ENCODE results near the gene GNAQ. TPM values are rescaled to one million over a fixed set of nuclear protein-coding genes. Genes with fewer than 3 reads are reported as not detected.
"Not testable (repeated sequence)": the region's sequence is repeated elsewhere in the genome, so short reads cannot be mapped to it uniquely, and the experiment has no call there.

GNAQ gene
- polyA plus RNA-seq, 5 donors = 45.4 to 67.1 (median 63.8) TPM

DNA sequence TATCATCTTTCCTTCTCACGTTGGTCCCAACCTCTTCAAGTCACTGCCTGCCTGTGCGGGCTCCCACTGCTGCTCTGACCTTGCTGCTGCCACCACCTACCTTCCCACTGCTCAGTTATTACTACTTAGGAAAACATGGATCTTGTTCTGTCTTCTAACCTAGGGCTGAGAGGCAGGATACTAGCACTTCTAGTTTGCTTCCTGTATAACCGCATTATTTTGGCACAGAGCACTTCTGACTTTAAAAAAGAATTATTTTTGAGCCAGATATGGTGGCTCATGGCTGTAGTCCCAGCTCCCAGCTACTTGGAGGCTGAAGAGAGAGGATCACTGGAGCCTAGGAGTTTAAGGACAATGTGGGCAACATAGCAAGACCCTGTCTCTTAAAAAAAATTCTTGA lies 248.1 kb downstream of the GNAQ start:
- DNase-seq = no peak

DNA sequence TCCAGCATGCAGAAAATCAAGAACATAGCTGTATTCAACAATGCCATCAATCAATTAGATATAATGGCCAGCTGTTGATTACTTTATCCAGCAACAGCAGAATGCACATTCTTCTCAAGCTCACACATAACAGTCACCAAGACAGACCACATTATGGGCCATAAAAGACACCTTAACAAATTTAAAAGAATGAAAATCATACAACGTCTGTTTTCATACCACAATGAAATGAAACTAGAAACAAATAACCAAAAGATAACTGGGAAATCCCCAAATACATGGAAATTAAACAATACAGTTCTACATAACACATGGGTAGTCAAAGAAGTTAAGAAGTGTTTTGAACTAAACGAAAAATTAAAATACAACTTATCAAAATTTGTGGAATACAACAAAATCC lies 252.6 kb downstream of the GNAQ start:
- no peak for DNase-seq

DNA sequence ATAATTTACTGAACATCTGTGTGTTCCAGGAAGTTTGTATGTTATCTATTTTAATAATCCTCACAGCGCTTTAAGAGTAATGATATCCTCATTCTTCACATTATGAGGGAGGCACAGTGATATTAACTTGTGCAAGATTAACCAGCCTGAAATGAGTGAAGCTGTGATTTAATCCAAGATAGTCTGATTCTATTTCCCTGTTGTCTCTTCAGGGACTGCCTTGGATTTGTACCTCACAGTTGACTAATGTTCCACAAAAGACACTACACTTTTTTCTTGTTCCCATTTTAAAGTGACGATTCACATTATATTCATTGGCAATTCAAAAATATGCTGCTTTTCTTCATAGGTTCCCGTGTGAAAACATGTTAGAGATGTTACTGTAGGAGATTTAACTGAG lies 258.2 kb downstream of the GNAQ start:
- DNase-seq = no peak

DNA sequence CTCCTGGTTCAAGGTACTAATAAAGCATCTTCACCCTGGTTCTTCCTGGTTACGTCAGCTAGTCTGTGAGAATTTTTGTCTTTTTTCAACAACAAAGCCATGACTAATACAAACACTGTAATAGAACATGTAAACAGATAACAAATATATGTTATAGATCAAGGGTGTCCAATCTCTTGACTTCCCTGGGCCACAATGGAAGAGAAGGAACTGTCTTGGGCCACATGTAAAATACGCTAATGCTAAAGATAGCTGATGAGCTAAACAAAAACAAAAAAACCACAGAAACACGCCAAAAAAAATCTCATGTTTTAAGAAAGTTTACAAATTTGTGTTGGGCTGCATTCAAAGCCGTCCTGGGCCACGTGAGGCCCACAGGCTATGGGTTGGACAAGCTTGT lies 259.0 kb downstream of the GNAQ start:
- DNase-seq = no peak

DNA sequence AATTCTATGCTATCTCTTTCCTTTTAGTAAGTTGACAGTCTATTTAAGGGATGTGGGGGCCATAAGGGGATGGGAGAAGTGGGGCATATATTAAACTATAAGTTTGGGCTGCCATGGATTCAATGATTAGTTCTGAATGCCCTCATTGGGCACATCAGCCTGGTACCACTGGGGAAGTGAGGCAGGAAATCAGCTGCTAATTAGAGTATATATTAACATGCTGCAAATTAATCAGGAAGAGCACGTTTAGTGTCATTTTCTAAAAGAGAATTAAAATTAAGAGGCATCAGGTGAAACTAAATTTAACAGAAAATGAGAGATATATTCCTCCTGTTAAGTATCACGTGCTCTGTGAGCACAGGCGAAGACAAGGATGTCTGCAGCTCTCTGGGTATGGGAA lies 260.4 kb downstream of the GNAQ start:
- DNase-seq = no peak

DNA sequence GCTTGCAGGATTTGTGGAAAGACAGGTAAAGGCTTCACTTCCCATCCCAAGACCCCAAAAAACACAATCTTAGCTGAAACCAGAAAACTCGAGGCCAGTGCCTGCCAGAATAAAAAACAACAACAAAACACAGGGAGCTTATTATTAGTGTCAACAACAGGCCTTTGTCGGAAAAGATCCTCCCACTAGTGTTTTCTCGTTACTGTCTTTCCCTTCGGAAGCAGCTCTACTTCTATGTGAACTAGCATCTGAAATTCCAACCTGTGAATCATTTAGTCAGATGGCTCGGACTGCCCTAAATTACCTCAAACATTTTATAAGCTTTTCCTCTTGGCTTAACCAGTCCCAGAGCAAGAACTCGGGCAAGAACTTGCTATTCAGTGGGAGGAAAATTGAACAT lies 261.3 kb downstream of the GNAQ start:
- DNase-seq = no peak

DNA sequence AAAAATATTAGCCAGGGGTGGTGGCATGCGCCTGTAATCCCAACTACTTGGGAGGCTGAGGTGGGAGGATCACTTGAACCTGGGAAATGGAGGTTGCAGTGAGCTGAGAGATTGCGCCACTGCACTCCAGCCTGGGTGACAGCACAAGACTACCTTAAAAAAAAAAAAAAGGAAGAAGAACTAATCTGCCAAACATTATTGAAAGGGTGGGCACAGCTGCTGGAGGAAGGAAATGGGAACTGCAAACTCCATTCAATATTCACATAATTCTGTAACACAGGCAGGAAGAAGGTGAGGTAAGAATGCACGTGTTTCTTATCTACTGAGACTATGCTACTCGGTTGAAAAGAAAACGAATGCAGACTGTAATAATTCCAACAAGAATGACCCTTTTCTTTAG lies 262.4 kb downstream of the GNAQ start:
- DNase-seq = no peak

DNA sequence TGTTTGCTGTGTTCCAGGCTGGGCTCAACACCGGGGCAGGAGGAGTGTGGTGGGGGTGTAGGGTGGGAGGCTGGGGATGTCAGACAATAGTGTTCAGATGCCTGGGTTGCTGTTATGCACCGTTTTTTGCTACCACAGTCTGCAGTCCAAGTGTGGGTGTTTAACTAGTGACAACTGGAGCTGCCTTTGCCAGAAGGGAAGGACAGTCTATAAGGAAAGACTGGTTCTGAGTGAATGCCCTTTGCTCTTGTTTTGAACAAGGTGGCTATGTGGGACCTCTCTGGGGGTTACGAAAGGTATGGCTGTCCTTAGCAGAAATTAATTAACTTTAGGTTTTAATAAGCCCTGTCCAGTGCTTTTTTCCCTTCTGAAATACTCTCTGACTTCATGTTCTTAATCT lies 265.0 kb downstream of the GNAQ start:
- no peak for DNase-seq

DNA sequence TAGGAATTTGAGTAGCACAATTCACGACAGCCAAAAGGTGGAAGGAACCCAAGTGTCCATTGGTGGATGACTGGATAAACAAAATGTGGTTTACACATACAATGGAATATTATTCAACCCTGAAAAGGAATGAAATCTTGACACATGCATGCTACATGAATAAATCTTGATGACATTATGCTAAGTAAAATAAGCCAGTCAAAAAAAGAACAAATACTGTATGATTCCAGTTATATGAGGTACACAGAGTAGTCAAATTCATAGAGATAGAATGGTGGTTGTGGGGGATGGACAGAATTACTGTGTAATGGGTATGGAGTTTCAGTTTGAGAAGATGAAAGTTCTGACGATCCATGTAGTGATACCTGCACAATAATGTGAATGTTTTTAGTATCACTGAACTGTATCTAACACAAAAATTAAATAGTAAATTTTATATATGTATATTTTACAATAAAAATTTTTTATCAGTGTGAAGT lies 265.8 kb downstream of the GNAQ start:
- no peak for DNase-seq

DNA sequence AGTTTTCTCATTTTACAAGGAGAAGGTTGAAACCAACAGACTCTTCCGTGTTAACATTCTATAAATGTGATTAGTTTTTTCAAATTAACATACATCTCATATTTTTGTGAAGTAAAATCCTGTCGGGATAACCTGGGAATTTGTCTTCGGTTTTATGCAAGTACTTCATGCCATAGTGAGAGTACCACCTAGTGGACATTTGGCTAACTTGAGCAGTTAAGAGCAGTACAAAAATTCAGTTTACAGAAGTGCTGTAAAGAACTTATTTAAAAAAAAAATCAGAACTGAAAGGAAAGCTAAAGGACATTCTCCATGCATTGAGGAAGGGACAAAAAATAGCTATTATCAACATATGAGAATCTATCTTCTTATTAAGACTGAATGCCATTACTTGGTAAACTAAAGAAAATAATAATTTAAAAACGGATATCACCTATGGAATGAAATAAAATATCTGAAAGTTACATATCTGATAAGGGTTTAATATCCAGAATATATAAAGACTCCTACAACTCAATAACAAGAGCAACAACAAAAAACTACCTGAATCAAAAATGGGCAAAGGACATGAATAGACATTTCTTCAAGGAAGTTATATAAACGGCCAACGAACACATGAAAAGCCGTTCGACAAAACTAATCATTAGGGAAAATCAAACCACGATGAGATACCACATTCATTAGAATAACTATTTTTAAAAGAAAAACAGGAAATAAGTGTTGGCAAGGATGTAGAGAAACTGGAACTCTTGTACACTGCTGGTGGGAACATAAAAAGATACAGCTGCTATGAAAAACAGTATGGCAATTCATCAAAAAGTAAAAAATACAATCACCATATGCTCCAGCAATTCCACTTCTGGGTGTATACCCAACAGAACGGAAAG lies 266.5 kb downstream of the GNAQ start:
- DNase-seq = no peak

DNA sequence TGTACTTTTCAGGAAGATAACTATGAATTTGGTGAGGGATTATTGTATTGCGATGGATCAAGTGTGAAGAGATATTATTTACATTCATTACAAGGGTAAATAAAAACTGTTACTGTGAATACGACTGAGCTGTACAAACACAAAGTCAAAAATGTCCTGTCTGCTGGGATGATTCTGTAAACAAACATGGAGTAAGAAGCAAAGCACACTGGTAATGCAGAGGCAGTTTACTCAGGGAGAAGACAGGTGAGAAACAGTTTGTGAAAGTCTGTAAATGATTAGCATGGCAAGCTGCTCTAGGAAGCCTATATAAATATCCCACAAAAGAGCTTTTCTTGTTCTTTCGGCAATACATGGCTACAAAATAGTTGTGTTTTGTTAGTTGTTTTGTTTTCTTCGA lies 268.0 kb downstream of the GNAQ start:
- DNase-seq = no peak

DNA sequence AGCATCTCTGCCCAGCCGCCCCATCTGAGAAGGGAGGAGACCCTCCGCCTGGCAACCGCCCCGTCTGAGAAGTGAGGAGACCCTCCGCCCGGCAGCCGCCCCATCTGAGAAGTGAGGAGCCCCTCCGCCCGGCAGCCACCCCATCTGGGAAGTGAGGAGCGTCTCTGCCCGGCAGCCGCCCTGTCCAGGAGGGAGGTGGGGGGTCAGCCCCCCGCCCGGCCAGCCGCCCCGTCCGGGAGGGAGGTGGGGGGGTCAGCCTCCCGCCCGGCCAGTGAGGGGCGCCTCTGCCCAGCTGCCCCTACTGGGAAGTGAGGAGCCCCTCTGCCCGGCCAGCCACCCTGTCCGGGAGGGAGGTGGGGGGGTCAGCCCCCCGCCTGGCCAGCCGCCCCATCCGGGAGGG lies 270.7 kb downstream of the GNAQ start:
- not testable (repeated sequence) for DNase-seq

DNA sequence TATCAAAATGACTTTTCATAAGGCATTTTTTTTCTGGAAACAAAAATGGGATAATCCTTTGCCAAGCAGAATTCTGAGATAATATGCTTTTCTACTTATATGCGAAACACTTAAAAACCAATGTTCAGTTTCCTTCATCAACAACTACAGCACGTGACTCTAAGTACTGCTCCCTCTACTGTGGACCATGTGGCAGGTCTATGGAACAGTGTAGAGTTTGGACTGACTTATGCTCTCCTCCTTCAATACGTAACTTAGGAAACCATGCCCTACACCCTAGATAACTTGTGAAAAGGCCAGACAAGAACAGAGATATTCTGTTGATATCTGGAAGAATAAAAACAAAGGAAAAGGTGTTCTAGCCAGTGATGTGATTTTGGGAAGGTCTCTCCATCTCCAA lies 272.2 kb downstream of the GNAQ start:
- DNase-seq = no peak

DNA sequence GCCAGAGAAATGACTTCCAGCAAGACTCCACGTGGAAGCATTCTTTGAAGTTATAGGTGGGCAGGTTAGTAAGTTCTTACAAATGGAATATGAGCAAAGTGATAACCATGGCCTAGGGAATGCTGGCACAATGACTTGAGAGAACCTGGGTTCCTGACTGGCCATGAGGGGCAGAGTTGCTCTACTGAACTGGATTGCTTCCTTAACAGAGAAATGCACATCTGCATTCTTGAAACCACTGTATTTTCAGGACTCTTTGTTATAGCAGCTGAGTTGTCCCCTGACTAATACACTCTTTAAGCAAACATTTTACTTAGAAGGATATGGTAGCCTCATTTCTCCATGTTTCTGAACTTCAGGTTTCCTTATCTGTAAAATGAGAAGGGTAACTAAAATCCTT lies 275.2 kb downstream of the GNAQ start:
- no peak for DNase-seq

DNA sequence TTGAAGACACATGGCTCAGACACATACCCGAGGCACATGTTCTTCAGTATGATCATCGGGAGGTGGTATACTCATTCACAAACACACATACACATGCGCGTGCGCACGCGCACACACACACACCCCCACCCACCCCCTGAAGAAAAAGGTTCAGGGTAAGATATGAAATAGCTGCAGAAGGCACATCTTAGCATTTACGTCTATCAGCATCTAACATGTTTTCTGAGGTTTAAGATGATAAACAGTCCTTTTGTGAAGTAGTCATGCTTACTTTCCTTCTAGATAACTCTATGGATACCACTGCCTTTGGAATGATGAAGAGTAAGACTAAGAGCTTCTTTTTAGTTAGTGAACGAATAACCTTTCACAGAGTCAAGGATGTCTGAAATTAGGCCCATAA lies 278.4 kb downstream of the GNAQ start:
- DNase-seq = no peak

DNA sequence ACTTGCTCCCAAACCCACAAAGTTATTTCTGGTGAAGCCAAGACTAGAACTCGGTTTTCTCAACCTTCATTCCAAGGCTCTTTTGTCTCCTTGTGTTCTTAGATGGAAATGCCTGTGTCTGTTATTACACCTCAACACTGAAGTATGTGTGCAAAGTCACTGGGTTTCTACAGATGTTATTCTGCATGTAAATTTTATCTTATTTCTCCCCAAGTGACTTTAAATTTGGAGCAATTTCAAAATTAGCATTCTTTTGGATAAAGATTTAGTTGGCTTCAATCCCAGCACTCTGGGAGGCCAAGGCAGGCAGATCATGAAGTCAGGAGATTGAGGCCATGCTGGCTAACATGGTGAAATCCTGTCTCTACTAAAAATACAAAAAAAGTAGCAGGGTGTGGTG lies 279.1 kb downstream of the GNAQ start:
- peak in 1 of 2 donors; percentile 45 for DNase-seq

DNA sequence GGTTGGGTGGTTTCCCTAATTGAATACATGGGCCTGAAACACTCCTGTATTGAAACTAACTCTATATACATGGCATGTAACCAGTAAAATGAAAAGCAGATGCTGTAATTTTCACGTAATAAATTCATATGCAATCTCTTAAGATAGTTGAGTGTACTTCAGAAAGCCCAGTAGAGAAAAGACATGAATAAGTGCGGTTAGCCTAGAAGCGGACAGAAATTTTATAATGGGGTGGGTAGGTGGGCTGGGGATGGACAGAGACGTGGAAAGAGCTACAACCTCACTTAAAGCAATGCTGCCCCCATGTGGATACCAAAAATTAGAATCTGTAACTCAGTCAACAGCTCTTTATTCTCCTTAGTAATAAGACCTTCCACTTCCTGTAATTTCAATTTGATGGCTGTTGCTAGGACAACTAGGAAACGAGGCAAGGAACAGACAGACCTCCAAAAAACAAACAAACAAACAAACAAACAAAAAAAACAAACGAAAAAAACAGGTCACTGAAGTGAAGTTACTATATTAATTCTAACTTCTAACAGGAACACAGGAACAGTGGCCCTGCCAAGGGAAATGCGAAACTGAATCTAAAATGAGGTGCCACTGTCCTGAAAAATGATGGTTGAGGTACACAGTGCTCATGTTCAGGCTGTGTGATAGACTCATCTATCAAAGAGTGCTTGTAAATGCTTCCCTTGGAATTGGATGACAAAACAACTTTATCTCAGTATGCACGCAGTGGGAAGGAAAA lies 280.1 kb downstream of the GNAQ start:
- peak; percentile 50 to 65 for DNase-seq

DNA sequence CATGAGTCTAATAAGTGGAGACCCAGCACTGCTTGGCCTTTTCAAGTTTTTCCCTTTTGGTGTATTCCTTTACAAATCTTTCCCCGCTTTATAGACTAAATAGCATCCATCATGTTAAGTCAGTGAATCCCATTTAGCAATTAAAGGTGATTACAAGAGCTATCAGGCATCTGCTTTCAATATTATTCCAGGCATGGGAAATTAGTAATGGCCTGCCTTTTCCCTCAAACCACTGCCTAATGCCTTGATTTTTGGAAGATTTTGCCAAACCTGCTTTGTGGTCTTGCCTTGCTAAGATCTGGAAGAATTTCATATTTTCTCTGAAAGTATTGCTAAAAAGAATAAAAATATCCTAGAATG lies 280.6 kb downstream of the GNAQ start:
- no peak for DNase-seq

DNA sequence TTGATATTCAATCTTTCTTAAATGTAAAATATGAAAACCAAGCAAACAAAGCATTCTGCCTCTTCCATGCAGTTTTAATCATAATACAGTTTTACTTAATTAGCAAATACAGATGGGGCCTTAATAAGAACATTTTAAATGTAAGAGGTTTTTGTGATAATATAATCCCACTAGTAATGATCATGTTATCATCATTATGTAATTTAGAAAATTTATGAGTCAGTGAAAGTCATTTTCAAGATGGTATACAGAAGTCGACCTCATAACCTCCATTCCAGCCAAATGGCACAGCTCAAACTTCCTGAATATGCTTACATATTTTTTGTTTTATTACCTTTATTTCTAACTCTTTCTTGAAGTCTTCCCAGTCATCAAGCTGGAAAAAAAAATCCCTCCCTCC lies 281.3 kb downstream of the GNAQ start:
- no peak for DNase-seq

DNA sequence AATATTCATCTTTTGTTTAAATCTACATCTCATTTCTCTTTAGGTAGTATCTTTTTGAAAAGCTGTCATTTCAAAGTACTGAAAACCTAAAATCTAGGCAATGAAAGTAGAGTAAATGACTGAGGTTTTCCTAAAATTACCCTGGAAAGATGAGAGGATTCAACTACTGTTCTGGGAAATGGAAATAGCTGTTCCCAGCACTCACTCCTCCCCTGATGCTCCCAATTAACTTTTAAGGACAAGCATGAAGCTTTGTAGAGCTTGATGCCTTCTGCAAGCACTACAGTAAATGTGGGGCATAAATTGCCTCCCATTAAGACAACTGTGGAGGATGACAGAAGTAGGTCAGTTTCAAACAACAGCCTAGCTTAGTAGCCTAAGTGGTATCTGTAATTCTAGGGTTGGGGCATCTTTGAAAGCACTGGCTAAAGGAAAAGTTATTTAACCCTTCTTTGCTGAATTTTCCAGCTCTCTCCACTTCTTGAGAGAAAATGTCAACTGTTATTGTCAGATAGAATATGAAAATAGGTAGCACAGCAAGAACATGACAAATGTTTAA lies 283.3 kb downstream of the GNAQ start:
- DNase-seq = no peak

DNA sequence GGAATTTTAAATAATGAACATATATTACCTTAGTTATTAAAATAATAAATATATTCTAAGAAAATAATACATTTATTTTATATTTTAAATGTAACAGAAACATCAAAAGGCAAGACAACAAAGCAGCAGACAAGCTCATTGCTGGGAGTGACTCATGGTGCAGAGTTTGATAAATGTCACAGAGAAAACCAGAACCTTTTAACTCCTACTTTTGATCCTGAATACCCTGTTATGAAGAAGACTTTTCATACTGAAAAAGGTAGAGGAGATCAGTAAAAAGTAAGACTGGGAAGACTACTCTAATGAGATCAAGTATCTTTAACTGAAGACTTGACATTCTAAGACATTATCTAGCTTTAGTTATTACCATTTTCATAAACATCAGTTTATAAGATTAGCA lies 284.4 kb downstream of the GNAQ start:
- no peak for DNase-seq

DNA sequence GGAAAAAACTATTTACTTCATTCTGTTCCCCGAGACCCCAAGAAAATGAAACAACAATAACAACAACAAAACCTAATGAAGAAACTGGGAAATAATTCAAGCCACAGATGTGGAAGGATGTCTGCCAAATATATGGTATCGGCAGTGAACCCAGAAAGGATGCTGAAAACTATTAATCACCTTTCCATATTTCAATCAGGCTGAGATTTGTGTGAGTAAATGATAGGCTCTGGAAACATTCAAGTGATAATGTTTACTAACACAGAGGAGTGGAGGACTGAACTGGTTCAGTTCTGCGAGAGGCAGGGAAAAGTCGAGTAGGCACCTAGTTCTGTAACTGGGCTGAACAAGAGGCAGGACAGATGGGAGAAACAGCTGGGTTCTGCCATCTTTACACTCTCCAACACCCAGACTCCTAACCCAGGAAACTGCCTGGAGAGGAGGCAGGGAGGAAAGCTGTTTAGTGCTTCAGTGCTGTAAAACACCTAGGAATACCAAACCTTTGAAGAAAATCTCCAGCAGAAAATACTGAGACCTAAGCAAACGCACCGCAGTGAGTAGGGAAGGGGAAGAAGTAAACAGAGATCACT lies 286.7 kb downstream of the GNAQ start:
- DNase-seq = no peak

DNA sequence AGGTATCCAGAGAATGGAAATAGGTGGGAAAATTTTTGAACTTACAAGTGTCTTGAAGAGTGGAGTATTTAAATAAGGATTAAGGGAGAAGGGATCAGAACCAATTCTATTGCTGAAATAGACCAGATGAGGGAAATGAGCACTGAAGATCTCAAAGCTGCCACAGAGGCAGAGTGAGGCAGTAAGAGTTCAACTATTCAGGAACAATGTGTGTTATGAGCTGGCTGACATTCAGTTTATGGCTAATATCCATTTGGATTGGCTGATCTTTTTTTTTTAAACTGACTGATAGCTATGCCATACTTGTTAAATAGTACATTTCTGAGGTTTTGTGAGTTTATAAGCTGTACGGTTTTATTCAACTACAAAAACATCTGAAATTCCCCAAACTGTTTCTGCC lies 288.2 kb downstream of the GNAQ start:
- DNase-seq = no peak

Measured in right lung (tissue), 5 donors.